ENCODE data around the gene CTBP1.

The CTBP1 gene

DNA sequence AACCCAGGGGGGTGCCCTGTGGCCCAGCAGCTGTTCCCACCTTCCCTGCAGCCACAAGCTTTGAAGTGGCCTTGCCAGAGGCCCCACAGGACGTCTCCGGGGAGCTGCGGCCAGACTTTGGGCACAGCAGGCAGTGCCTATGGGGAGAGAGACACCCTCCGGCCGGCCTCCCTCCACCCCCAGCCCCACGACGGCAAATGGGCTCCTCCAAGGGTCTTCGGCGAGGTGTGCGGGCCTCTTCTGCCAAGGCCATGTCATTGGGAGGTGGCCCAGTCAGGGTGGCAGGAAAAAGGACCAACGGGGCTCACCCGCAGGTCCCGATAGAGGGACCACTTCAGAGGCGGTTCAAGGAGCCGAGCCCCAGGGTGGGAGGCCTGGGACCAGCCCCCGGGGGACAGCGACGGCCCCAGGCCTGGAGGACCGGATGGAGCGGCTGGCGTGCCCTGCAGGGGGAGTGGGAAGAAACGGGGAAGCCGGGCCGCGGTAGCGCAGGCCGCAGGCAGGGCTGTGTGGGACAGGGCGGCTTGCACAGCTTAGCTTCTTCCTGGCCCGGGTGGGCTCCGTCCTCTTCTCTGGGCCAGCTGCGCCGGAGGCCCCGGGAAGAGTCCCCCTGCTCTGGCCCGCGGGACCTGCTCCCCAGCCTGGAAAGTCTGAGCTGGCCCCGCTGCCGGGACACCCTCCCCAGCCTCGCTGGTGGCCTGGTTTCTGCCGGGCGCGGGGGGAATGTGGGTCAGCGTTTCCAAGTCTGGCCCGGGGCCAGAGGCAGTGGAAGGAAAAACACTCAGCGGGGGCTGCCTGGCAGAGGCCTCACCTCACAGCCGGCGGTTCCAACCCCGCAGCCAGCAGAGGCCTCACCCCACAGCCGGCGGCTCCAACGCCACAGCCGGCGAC lies 54.7 kb downstream of the CTBP1 start:
- Mint-ChIP-seq H3K27ac (no peak overlapping the region), H3K27me3 (ENCODE audit: low read depth) (no peaks in the 10 kb centered on the region), H3K4me1 (peaks cover 35% of the 10 kb centered on the region), H3K4me3 (no peak overlapping the region), H3K36me3 (ENCODE audit: low read depth) (no peaks in the 10 kb centered on the region), H3K9me3 (no peaks in the 10 kb centered on the region)
- TF ChIP-seq, protein P1, sequence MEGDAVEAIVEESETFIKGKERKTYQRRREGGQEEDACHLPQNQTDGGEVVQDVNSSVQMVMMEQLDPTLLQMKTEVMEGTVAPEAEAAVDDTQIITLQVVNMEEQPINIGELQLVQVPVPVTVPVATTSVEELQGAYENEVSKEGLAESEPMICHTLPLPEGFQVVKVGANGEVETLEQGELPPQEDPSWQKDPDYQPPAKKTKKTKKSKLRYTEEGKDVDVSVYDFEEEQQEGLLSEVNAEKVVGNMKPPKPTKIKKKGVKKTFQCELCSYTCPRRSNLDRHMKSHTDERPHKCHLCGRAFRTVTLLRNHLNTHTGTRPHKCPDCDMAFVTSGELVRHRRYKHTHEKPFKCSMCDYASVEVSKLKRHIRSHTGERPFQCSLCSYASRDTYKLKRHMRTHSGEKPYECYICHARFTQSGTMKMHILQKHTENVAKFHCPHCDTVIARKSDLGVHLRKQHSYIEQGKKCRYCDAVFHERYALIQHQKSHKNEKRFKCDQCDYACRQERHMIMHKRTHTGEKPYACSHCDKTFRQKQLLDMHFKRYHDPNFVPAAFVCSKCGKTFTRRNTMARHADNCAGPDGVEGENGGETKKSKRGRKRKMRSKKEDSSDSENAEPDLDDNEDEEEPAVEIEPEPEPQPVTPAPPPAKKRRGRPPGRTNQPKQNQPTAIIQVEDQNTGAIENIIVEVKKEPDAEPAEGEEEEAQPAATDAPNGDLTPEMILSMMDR (IDR thresholded peaks at IDR 0.05; ENCODE audit: unreplicated experiment in 3 of 3) = no peak

DNA sequence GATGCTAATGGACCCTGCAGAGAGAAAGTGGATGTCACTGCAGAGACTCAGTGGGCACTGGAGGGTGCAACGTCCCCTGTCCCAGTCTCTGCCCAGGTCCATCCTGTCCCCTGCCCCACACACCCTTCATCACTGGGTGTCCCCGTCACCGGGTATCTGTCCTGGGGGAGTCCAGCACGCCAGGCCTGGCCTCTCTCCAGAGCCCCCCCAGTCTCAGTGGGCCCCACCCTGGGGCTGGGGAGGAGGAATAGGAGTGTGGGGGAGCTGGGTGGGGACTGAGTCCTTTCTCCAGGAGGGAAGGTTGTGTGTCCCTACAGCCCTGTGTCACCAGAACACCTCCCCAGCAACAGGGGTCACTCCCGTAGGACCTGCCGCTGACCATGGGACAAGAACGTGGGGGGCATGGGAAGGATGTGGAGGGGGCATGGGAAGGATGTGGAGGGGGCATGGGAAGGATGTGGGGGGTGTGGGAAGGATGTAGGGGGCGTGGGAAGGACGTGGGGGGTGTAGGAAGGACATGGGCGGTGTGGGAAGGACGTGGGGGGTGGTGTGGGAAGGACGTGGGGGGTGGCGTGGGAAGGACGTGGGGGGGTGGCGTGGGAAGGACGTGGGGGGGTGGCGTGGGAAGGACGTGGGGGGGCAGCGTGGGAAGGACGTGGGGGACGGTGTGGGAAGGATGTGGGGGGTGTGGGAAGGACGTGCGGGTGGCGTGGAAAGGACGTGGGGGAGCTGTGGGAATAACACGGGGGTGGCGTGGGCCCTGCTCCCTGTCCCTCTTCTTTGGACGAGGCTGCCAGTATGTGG lies 55.5 kb downstream of the CTBP1 start:
- no peaks in the 10 kb centered on the region for H3K27me3 Mint-ChIP-seq (ENCODE audit: low read depth)
- H3K27ac Mint-ChIP-seq = peak overlapping the region in 2 of 3 experiments; percentile 95 to 98
- no peaks in the 10 kb centered on the region for H3K9me3 Mint-ChIP-seq

DNA sequence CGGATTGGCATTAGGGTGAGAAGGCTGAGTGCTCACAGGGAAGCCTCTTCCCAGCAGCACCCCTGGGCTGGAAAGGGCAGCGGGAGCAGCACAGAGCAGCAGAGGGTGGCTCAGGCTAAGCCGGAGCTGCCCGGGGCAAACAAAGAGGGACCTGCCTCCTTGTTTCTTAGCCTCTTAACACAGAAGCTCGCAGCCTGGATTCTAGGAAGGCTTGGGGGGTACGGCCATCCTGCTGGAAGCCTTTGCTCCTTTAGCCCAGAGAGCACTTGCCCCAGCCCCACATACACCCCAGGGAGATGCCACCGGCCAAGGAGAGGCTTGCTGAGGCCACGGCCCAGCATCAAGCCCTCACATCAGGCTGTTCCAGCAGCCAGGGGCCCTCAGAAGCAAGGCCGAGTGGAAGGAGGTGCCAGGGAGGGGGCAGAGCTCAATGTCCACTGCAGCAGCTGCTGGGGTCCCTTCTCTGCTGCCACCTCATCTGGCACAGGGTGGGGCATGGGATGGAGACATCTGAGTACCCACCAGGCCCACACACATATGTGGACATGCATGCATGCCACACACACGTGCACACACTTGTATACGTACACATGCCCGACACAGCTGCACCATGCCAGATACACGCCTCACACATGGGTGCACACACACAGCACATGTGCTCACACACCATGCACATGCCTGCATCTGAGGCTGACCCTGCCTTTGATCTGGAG lies 56.3 kb downstream of the CTBP1 start:
- Mint-ChIP-seq H3K27me3 (ENCODE audit: low read depth) (no peaks in the 10 kb centered on the region), H3K9me3 (no peaks in the 10 kb centered on the region), H3K36me3 (ENCODE audit: low read depth) (no peaks in the 10 kb centered on the region), H3K27ac (peak overlapping the region in 2 of 3 experiments; percentile 95 to 98), H3K4me1 (peaks cover 30% of the 10 kb centered on the region), H3K4me3 (peak overlapping the region in 2 of 3 experiments; percentile 12 to 24)
- TF ChIP-seq, protein P1 (IDR thresholded peaks at IDR 0.05; ENCODE audit: unreplicated experiment in 3 of 3) = no peak

More for the DNA sequence above, 55.5 kb downstream of the CTBP1 start:
- Mint-ChIP-seq H3K36me3 (ENCODE audit: low read depth) (no peaks in the 10 kb centered on the region), H3K4me1 (peaks cover 36% of the 10 kb centered on the region), H3K4me3 (no peak overlapping the region)
- TF ChIP-seq, protein P1 (IDR thresholded peaks at IDR 0.05; ENCODE audit: unreplicated experiment in 3 of 3) = no peak

DNA sequence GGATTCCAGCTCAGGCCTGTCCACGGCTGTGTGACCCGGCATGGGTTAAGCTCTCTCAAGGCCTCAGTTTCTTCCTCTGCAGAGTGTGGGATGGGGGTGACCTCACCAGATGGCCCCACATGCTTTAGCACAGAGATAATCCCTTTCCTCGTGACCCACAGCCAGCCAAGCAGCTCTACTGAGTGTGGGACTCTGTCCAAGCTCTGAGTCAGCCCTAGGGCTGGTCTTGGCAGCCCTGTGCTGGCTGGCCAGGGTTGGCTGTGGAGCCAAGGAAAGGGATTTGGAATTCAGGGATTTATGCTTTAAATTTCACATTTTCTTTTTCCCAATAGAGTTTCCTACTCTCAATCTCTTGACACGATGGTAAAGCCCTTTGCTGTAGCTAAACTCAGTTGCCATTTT lies 56.8 kb downstream of the CTBP1 start:
- Mint-ChIP-seq H3K36me3 (ENCODE audit: low read depth) (no peaks in the 10 kb centered on the region), H3K4me1 (peaks cover 26% of the 10 kb centered on the region), H3K4me3 (peak overlapping the region in 1 of 3 experiments; percentile 24), H3K27ac (peak overlapping the region in 2 of 3 experiments; percentile 95 to 98), H3K27me3 (ENCODE audit: low read depth) (no peaks in the 10 kb centered on the region), H3K9me3 (peaks cover 2% of the 10 kb centered on the region)
- TF ChIP-seq, protein P1 (IDR thresholded peaks at IDR 0.05; ENCODE audit: unreplicated experiment in 3 of 3) = no peak

DNA sequence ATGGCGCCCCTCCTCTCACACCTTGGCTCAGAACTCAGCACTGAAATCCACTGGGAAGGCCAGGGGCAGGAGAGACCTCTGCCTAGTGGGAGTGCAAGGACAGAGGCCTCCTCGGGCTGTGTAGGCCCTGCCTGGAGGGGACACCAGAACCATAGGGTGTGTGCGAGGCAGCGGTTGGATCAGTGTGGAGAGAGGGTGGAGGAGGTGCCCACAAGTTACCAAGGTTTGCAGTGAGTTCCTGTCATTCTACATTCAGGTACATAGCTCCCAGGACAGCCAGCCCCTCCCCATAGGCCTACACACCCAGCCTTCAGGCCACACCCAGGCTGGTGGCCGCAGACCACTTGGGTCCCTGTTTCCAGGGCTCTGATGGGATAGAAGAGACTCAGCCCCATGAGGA lies 57.3 kb downstream of the CTBP1 start:
- Mint-ChIP-seq H3K4me3 (no peak overlapping the region), H3K4me1 (peaks cover 25% of the 10 kb centered on the region), H3K27me3 (ENCODE audit: low read depth) (no peaks in the 10 kb centered on the region), H3K27ac (peak overlapping the region in 2 of 3 experiments; percentile 95 to 98), H3K36me3 (ENCODE audit: low read depth) (no peaks in the 10 kb centered on the region), H3K9me3 (peaks cover 3% of the 10 kb centered on the region)
- TF ChIP-seq, protein P1 (IDR thresholded peaks at IDR 0.05; ENCODE audit: unreplicated experiment in 3 of 3) = no peak
